Psoas muscle (tissue), 8 donors: ENCODE measurements around the gene PFKFB1. TPM values are rescaled to one million over a fixed set of nuclear protein-coding genes. Genes with fewer than 3 reads are reported as not detected.

Experiments
- ATAC-seq, 4 donors: fragments of 200-7000 bp; cut with Tn5 transposase; one replicate each; pipeline ENCODE4 v1.9.1; 2020; ENCODE audit warnings: moderate library complexity in 3 of 4, mild to moderate bottlenecking in 2 of 4
- DNase-seq, 2 donors: peaks; one replicate each; pipeline ENCODE4 v3.0.0-alpha.2; 2020
- H3K27ac ChIP-seq: fragments of 200-600 bp; one replicate; pipeline ENCODE4 v1.8.0; 2022
- H3K27me3 ChIP-seq, 3 donors: fragments of 200-600 bp in 1 of 3; one replicate each; pipeline versions ENCODE4 v1.6.1 to v1.8.0; 2013 to 2022; ENCODE audit warnings: low read length in 2 of 3, mild to moderate bottlenecking in 2 of 3, moderate library complexity in 1 of 3; ENCODE audit not compliant: insufficient read depth in 3 of 3
- H3K36me3 ChIP-seq, 2 donors: fragments of 200-600 bp in 1 of 2; one replicate each; pipeline versions ENCODE4 v1.6.1 to v1.8.0; 2013 to 2022; ENCODE audit warnings: low read depth in 1 of 2, mild to moderate bottlenecking in 1 of 2, moderate library complexity in 1 of 2; ENCODE audit not compliant: insufficient read depth in 1 of 2
- H3K4me1 ChIP-seq: fragments of 200-600 bp; one replicate; pipeline ENCODE4 v1.8.0; 2022
- H3K4me3 ChIP-seq: fragments of 200-600 bp; one replicate; pipeline ENCODE4 v1.8.0; 2022; ENCODE audit warnings: mild to moderate bottlenecking
- H3K9me3 ChIP-seq: fragments of 200-600 bp; one replicate; pipeline ENCODE4 v1.8.0; 2022
- WGBS, 3 donors: extraction: QIAGEN DNeasy Blood & Tissue Kit; methylation state at CpG; one replicate each; pipeline versions ENCODE4 v1.1.6 to v1.1.7; 2013; 5-methylcytosine and 5-hydroxymethylcytosine counted together
- intact Hi-C, 2 donors: fragments of 100-400 bp; cut with DNase I; formaldehyde crosslinking; loops; one replicate each; pipeline versions ENCODE4 v1.11.0 to v1.14.2; 2022
- long read RNA-seq, 2 donors: library from polyadenylated mRNA; unstranded; transcript quantifications; one replicate each; pipeline ENCODE4 v2.0.0, GENCODE V29; 2021
- polyA plus RNA-seq, 3 donors: library from polyadenylated mRNA; stranded (reverse); fragments of 200-250 nt; gene quantifications; one replicate each; pipeline ENCODE4 v1.2.3, GENCODE V29; 2013
- total RNA-seq, 4 donors: library from RNA; stranded (reverse); fragmentation: NEBNext Ultra II Directional in 2 of 4; extraction: Animal tissue kit (Norgen Biotek cat#: 25700) in 2 of 4; gene quantifications; one replicate each; pipeline versions ENCODE4 v1.2.1 to v1.2.4, GENCODE V29; 2021 to 2023
- TF ChIP-seq, protein P1 (sequence below): fragments of 200-600 bp; IDR thresholded peaks from one replicate; pipeline ENCODE4 v1.8.0; 2022; ENCODE audit warnings: antibody characterized with exemption
- donor health status: healthy with polysubstance abuse.
- donor health status: DM: no; HTN: no; CAD: no; lungs with moderate emphysema.
- donor health status: Bipolar disorder and iron deficiency.
- donor health status: healthy.
- donor health status: DM: yes; HTN: yes; CAD: no.
- donor health status: DM: no; HTN: no; CAD: no.
- donor health status: DM: no; HTN: no; CAD: no.
- donor health status: DM: yes; HTN: yes; CAD: no.

PFKFB1 gene
- total RNA-seq (10 to 100 TPM; 10.3 to 21.8 (median 21.3) TPM), polyA plus RNA-seq (10 to 100 TPM in 1 of 3 donors, 1 to 10 TPM in 2; 1.4 to 15.9 (median 7.5) TPM)
- long read RNA-seq, donor 1, partial matches to known transcripts: 0 of 3 reads
- long read RNA-seq, donor 1, other reads (novel, unspliced or antisense): 3 of 3 reads
- long read RNA-seq, donor 2, partial matches to known transcripts: 2 of 8 reads
- long read RNA-seq, donor 2, other reads (novel, unspliced or antisense): 5 of 8 reads

DNA sequence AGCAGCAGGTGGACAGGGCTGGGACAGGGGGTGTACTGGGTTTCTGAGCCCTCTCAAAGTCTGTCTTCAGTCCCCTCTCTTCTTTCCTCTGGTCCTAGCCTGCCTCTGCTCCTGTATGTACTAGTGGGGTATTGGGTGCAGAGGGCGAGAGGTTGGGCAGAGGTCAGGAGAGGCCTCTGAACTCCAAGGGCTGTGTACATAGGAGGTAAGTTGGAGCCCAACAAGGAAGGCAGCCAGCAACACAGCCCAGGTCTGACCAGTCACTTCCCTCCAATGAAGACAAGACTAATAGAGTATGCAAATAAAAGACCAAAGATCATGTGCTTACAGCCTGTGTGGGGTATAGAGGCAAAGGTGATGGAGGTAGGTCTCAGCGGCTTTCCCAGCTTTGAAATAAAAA lies at the start of gene PFKFB1:
TSS of gene PFKFB1 (minus strand) at position 90 of the 400 bp plus-strand sequence. CDS start 181 bp downstream, outside the sequence.
- Histone ChIP-seq H3K27me3 (no peaks in the 10 kb centered on the region), H3K9me3 (no peaks in the 10 kb centered on the region), H3K4me1 (no peaks in the 10 kb centered on the region), H3K36me3 (no peaks in the 10 kb centered on the region), H3K4me3 (peak within 1 kb of the TSS; percentile 46), H3K27ac (peak within 1 kb of the TSS; percentile 90)
- intact Hi-C loops: loop anchor here in 1 of 2 donors (10.0 kb wide), 1 partner anchor 1309 kb away; the partner anchor contains the start of gene HUWE1
- TF ChIP-seq, protein P1, sequence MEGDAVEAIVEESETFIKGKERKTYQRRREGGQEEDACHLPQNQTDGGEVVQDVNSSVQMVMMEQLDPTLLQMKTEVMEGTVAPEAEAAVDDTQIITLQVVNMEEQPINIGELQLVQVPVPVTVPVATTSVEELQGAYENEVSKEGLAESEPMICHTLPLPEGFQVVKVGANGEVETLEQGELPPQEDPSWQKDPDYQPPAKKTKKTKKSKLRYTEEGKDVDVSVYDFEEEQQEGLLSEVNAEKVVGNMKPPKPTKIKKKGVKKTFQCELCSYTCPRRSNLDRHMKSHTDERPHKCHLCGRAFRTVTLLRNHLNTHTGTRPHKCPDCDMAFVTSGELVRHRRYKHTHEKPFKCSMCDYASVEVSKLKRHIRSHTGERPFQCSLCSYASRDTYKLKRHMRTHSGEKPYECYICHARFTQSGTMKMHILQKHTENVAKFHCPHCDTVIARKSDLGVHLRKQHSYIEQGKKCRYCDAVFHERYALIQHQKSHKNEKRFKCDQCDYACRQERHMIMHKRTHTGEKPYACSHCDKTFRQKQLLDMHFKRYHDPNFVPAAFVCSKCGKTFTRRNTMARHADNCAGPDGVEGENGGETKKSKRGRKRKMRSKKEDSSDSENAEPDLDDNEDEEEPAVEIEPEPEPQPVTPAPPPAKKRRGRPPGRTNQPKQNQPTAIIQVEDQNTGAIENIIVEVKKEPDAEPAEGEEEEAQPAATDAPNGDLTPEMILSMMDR: no peak
- WGBS, 3 donors: 51 to 100% (median 66%) methylated on average over 1 to 2 of the region's 2 CpGs
- ATAC-seq: peak in 2 of 4 donors; percentile 3 to 8
- DNase-seq: no peak

DNA sequence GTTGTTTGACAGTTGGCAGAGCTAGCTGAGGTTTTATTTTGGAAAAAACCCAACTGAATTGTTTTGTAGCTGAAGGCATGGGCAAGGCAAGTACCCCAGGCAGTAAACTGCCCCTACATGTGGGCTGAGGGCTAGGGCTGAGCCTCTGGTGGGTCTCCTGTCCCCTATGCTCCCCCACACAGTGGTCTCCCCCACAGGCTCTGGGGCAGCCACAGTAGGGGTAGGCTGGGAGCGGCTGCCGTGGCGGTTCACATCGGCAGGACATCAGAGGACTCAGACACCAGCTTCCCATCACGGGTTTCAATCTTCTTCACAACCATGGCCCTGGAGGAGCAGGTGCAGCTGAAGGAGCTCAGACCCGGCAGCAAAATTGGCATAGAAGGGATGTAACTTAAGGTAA lies 47.5 kb upstream of the PFKFB1 start:
- ATAC-seq (no peak), DNase-seq (no peak)
- TF ChIP-seq, protein P1: no peak

DNA sequence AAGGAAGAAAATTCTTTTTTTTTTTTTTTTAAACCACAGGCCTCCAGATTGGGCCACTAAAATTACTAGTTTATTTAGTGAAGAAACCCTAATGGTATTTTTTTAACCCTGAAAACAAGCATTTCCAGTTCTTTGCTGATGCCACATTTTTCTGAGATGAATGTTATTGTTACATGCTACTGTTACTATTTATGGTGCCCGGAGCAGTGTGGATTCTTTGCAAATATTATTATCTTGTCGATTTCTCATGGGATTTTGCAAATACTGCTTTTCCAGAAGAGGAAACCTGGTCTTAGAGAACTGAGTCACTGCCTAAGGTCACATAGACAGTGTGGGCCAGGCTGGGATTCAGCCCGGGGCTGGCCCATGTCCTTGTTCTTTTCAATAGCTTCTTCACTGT lies 45.5 kb upstream of the PFKFB1 start:
- no peak for ATAC-seq

More for the DNA sequence above, 47.5 kb upstream of the PFKFB1 start:
- Histone ChIP-seq H3K27me3 (no peaks in the 10 kb centered on the region), H3K36me3 (no peaks in the 10 kb centered on the region), H3K27ac (no peak overlapping the region), H3K4me1 (no peaks in the 10 kb centered on the region), H3K9me3 (no peaks in the 10 kb centered on the region), H3K4me3 (no peak overlapping the region)
- intact Hi-C loops: no loop called here
- 91 to 92% (median 91%) methylated on average over 6 of the region's 6 CpGs for WGBS, 3 donors

DNA sequence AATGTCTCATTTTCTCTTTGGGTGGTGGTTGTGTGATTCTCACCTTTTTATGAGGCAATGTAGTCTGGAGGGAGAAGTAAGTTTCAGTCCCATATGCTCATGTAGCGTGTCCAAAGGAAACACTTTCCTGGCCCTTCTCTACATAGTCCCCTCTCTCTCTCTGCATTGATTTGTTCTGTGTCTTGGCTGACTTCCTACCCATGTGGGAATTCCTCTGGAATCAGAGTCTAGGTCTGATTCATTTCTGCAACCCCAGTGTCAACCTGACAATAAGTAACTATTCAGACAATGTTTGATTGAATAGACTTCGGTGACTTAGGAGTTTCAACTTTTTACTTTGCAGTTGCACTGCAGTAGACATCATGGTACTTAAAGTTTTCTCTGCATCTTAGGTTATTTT lies 39.4 kb upstream of the PFKFB1 start:
- Histone ChIP-seq H3K27me3 (peaks cover 0 to 9% (median 0%) of the 10 kb centered on the region in 3 donors), H3K4me1 (no peaks in the 10 kb centered on the region), H3K27ac (no peak overlapping the region), H3K4me3 (no peak overlapping the region), H3K9me3 (no peaks in the 10 kb centered on the region), H3K36me3 (no peaks in the 10 kb centered on the region)
- TF ChIP-seq, protein P1: no peak
- WGBS, 3 donors: 68 to 76% (median 73%) methylated on average over 2 of the region's 2 CpGs
- ATAC-seq (no peak), DNase-seq (no peak)
- intact Hi-C loops: no loop called here

More for the DNA sequence above, 45.5 kb upstream of the PFKFB1 start:
- H3K4me1 ChIP-seq: no peaks in the 10 kb centered on the region
- H3K27ac ChIP-seq: no peak overlapping the region
- H3K27me3 ChIP-seq: no peaks in the 10 kb centered on the region
- 66 to 83% (median 81%) methylated on average over 3 of the region's 3 CpGs for WGBS, 3 donors
- DNase-seq: no peak
- H3K4me3 ChIP-seq: no peak overlapping the region
- intact Hi-C loops: no loop called here
- TF ChIP-seq, protein P1: no peak
- no peaks in the 10 kb centered on the region for H3K9me3 ChIP-seq
- H3K36me3 ChIP-seq: no peaks in the 10 kb centered on the region
